ENCODE measurements around the gene RPS21.

RPS21 gene

DNA sequence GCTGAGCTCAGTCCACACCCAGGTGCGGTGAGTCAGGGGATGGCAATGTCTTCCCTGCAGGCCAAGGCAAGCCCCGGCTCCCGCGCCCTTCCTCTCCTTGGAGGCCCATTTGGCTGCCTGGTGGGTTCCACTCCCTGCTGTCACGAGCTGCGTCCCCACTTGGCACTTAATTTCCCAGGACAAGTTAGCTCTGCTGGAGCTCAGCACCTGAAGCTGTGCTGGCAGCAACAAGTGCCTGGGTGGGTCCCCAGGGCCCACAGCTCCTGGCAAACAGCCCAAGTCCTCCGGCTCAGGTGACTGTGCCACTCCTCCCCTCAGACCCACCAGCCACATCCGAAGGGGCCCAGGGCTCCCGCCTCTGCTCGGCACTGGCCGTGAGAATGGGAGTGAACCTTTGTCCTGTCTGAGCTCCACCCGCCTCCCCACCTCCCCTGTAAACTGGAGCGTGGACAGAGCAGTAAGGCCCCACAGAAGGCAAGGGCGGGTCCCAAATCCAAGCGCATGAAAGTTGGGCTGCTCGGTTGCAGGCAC, 36.7 kb upstream of the RPS21 start:
- DNase-seq: no peak
- no peak for TF ChIP-seq GATA1 (IDR thresholded peaks at IDR 0.05; ENCODE audit: low read depth, low read length)
- no peak for TF ChIP-seq POLR2A (IDR thresholded peaks at IDR 0.05; ENCODE audit: low read length)

DNA sequence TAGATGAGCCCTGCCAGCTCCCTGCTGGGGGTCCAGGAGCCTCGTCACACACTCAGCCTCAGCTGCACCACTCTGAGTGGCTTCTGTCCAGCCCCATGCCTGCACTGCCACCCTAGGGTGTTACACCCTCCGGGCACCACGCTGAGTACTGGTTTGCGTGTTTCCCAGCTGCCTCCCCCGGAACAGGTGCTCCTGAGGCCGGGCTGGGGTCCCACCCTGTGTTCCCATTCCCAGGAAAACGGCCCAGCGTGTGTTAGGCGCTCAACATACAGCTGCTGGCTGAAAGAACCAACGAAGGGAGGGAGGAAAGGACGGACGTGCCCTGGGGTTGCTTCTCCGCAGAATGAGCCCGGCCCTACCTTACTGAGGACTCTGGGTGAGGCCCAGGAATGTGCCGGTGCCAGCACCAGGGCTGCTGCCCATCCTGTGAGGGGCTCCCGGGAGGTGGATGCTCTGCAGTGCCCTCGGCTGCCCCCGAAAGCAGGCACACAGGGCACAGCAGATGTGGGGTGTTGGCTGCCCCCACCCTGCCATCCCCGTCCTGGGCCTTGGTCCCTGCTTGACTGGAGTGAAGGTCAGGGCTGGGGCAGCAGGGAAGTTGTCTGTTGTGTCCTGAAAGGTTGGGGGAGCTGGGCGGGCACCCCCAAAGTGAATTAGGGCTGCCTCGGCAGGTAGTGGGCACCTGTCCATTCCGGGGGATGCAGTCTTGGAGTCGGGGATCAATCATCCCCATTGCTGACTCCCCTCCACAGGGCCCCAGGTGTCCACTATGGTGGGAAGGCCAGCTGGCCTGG, 36.1 kb upstream of the RPS21 start:
- DNase-seq: no peak
- TF ChIP-seq GATA1 (IDR thresholded peaks at IDR 0.05; ENCODE audit: low read depth, low read length) (no peak), POLR2A (IDR thresholded peaks at IDR 0.05; ENCODE audit: low read length) (no peak)

DNA sequence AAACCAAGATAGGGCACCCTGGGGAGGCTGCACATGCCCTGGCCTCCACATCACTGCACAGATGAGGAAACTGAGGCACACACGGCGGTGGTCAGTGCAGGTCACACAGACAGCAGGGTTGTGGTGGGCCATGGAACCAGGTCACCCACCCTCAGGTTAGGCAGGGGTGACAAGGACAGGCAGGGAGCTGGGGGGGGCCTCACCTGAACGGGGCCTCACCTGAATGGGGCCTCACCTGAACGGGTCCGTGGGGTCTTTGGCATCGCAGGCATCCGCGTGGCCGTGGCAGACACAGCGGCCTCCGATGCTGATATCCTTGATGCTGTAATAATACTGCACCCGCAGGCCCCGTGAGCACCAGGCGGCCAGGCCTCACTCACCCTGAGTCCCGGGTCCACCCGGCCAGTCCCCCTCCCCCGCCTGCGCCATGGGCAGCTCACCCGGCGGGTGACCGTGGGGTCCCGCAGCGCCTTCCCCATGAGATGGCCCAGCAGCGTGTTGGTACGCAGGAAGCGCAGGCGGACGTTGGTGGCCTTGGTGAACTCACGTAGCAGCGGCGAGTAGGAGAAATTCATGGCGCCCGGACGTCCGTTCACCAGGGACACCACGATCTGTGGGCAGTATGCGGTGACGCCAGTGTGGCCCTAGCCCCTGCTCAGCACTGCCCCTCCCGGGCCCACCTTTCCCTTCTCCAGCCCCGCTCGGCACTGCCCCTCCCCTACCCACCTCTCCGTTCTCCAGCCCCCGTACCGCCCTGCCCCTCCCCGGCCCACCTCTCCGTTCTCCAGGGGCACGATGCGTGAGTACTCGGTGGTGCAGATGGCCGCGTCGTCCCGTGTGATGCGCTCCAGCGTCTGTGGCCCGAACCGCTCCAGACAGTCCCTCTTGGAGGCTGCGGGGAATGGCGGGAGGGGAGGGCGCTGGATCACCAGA, 35.2 kb upstream of the RPS21 start:
- DNase-seq: no peak
- TF ChIP-seq GATA1 (IDR thresholded peaks at IDR 0.05; ENCODE audit: low read depth, low read length) (no peak), POLR2A (IDR thresholded peaks at IDR 0.05; ENCODE audit: low read length) (no peak)

DNA sequence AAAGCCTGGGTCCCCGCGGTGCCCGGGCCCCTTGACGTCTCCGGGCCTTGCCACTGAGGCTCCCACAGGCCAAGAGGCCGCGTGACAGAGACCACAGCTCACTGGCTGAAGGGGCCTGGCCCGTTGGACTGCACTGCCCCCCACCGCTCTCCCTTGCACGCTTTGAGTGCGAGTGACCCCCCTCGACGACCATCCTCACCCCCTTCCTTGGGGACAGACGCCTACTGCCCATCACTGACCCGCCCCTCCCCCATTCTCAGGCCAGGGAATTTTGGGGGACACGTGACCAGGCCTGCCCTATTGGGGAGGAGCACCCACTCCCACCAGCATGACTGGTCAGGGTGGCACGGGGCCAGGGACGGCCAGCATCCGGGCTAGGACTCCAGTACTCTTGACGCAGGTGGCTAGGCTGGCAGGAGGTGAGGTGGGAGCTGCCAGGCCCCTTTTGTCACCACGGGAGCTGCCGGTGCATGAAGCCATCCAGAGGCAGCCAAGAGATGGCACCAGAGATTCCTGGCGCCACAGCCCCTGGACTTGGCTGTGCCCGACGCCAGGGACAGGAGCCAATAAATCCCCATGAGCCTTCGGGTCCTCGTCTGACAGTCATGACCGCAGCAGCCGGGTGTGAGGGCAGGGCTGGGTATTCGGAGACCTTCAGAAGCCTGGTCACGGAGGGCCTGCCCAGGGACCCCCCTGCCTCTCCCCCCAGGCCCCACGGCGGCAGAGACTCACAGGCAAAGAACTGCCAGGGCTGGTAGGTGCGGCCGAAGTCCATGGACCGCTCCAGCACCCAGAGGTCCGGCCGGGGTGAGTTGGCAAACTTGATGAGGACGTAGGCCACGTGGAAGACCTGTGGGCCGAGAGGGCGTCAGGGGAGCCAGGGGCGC, 34.3 kb upstream of the RPS21 start:
- no peak for TF ChIP-seq POLR2A (IDR thresholded peaks at IDR 0.05; ENCODE audit: low read length)
- no peak for TF ChIP-seq GATA1 (IDR thresholded peaks at IDR 0.05; ENCODE audit: low read depth, low read length)
- no peak for DNase-seq

DNA sequence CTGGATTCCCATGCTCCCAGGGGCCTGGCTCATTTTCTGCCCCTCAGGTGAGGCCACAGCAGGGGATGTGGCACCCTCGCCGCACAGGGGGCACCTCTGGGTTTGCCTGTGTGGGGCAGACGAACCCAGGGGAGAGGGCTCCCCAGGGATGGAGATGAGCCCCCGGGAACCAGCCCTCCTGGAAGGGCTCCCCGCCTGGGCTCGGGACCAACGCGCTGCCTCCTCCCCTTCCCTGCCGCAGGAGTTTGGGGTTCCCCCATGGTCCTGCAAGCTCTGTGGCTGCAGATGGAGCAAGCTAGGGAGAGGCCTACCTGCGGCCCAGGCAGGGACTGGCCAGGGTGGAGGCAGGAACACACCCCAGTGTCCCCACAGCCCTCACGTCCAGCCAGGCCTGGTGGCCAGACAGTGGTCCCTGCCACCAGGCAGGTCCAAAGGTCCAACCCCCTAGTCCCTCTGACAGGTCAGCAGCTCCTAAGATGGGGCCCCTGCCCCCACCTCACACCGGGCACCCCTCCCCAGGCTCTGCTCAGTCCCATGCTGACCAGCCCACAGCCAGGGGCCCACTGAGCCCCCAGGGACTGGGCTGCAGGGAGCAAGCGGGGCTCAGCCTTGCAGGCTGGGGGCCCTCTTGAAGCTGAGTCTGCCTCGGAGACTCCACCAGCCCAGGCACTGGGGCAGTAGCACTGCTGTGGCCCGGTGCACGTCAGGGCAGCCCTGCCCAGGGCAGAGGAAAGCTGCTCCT, 33.4 kb upstream of the RPS21 start:
- TF ChIP-seq POLR2A (IDR thresholded peaks at IDR 0.05; ENCODE audit: low read length) (no peak), GATA1 (IDR thresholded peaks at IDR 0.05; ENCODE audit: low read depth, low read length) (no peak)
- DNase-seq: no peak

DNA sequence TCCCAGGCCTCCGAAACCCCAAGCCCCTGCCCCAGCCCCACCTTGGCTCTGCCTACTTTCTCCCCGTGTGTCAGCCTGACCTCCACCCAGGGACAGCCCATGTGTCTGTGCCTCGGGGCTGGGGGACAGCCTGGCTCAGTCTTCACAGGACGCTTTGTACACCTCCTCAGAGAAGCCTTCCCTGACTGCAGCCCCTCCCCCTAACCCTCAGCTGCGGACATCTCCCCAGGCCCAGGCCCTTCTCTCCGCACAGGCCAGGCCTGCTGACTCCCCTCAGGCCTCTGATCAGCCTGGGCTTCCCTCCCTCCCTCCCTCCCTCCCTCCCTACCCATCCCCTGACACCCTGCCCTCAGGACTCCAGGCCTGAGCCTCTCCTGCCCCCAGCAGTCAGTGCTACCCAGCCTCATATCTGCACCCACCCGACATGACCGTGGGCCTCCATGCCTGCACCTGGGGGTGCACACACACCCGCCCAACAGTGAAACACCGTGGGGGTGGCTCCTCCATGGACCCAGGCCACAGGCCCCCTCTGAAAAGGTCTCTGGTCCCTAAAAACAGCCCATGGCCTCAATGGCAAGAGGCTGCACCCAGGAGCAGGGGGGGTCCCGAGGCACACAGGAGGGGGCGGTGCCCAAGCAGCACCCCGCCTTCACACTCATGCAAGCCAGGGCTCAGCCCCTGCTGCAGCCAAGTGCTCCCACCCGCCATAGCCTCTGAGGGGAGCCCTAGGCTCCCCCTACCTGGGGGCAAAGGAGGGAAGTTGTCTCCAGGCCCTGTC, 32.7 kb upstream of the RPS21 start:
- no peak for DNase-seq

DNA sequence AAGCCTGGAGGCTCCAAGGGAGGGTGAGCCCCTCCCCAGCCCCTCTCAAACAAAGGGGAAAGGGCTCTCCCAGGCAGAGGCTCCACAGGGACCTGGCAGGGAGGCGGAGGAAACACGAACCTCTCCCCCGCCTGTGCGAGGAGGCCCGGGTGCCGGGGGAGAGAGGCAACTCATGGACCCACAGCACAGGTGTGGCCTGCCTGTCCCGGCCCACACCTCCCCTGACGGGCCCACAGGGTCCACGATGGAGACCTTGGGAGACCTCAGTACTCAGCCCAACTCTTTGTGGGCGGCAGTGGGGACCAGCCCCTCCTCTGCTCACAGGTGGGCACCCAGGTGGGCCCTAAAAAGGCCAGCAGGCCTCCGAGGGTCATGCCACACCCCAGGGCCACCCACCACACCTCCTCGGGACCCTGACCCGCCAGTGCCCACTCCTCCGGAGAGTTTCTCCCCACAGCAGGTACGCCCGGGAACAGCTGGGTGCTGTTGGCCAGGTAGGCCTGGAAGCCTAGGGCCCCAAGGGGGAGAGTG, 32.0 kb upstream of the RPS21 start:
- DNase-seq: no peak
- TF ChIP-seq POLR2A (IDR thresholded peaks at IDR 0.05; ENCODE audit: low read length): no peak
- TF ChIP-seq GATA1 (IDR thresholded peaks at IDR 0.05; ENCODE audit: low read depth, low read length): no peak

More for the DNA sequence above, 32.7 kb upstream of the RPS21 start:
- TF ChIP-seq POLR2A (IDR thresholded peaks at IDR 0.05; ENCODE audit: low read length) (no peak), GATA1 (IDR thresholded peaks at IDR 0.05; ENCODE audit: low read depth, low read length) (no peak)

DNA sequence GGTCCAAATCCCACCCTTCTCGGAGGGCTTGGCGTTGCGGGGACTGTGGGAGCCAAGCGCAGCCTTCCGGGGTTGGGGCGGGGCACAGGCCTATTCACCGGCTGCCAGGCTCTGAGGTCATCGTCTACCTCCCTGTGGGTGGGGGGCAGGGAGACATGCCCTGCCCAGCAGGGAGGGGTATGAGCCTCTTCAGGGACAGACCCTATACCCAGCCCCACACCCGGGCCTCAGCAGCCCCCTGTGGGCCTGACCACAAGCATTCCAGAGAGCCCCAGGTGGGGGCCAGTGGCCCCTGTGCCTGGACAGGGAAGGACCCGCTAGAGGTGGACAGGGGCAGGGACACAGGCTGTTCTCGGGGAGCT, 31.4 kb upstream of the RPS21 start:
- no peak for TF ChIP-seq POLR2A (IDR thresholded peaks at IDR 0.05; ENCODE audit: low read length)
- TF ChIP-seq GATA1 (IDR thresholded peaks at IDR 0.05; ENCODE audit: low read depth, low read length): no peak
- DNase-seq: no peak

DNA sequence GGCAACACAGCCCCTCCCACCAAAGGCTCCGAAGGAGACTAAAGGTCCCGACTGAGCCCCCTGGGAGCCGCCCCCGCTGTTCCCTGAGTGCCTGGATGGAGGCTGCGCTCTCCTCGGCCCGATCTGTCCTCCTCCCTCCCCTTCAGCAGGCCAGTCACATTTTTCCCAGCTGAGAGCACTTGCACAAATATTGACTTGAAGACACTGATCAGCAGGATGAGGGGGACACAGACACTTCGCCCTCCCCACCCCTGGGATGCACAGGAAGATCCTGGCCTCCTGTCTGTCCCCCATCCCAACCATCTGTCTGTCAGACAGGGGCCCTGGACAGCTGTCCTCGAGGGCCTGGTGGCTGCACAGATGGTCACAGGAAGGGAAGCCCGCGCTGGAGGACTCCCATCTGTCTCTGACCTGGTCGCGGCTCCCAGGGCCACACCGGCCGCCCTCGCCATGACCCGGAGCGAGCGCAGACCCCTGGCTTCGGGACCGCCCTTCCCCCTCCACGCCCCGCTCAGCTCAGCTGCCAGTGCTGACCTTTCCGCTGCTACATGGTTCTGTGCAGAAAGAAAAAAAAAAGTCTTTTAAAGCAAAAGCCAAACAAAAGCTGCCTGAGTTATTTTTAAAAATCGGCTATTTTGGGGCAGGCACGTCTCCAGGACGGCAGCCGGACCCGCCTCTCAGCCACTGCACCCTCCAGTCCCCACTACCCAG, 30.9 kb upstream of the RPS21 start:
- no peak for DNase-seq

DNA sequence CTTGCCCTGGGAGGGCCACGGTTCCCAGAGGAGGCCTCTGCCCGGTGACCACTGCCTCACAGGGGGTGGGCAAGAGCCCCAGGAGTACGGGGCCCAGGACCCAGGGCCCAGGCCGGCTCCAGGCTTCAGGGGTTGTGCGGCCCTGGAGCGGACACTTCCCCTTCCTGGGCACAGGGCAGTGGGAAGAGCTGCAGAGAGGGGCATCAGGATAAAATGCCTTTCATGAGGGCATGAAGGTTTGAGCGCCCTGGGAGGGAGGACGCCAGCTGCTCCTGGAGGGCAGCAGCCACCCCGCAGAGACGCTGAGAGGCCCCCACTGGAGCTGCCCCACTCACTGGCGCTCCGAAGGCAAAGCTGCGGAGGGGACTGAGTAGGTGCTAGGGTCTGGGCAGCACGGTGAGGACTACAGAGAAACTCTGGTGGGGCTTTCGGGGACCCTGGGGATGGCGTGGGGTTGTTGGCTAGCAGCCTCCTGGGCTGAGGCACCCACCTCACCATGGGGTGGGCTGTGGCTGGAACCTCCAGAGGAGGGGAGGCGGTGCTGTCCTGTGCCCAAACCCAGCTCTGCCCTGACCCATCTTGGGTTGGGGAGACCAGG, 30.2 kb upstream of the RPS21 start:
- no peak for DNase-seq
- TF ChIP-seq POLR2A (IDR thresholded peaks at IDR 0.05; ENCODE audit: low read length): no peak
- TF ChIP-seq GATA1 (IDR thresholded peaks at IDR 0.05; ENCODE audit: low read depth, low read length): no peak

More for the DNA sequence above, 30.9 kb upstream of the RPS21 start:
- TF ChIP-seq POLR2A (IDR thresholded peaks at IDR 0.05; ENCODE audit: low read length): no peak
- no peak for TF ChIP-seq GATA1 (IDR thresholded peaks at IDR 0.05; ENCODE audit: low read depth, low read length)

DNA sequence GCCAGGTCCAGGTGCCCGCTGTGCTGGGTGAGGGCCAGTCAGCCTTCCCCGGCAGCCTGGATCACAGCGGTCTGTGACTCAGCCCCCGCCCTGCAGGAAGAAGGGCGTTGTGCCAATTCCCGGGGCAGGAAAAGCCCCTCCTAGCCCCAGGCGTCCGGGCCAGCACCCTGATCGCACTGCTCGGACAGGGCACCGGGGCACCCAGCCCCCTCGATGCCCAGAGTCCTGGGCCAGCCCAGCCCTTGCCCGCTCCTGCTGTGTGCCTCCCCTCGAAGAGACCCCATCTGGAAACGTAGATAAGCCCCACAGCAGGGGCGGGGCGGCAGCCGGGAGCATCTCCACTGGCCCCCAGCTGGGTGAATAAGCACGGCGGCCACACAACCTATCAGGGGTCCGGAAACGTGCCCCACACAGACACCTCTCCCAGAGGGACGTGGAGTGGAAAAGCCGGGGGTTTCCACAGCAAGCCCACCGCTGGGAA, 29.7 kb upstream of the RPS21 start:
- DNase-seq: peak; percentile 91 to 92
- TF ChIP-seq POLR2A (IDR thresholded peaks at IDR 0.05; ENCODE audit: low read length) (peak; percentile 38), GATA1 (IDR thresholded peaks at IDR 0.05; ENCODE audit: low read depth, low read length) (no peak)
